ENCODE results near the gene TEX13A.
"Not testable (repeated sequence)": the region's sequence is repeated elsewhere in the genome, so short reads cannot be mapped to it uniquely, and the experiment has no call there.

Gene TEX13A, protein sequence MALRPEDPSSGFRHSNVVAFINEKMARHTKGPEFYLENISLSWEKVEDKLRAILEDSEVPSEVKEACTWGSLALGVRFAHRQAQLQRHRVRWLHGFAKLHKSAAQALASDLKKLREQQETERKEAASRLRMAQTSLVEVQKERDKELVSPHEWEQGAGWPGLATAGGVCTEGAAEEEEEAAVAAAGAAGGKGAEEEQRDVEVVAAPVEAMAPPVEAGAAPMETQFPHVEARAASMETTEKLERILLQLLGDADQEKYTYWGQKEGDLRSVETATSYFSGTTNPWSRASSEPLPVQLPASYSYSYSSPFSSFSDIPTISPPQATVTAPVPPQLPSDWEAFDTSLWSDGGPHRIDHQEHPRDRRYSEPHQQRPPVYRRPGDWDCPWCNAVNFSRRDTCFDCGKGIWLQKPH

DNA sequence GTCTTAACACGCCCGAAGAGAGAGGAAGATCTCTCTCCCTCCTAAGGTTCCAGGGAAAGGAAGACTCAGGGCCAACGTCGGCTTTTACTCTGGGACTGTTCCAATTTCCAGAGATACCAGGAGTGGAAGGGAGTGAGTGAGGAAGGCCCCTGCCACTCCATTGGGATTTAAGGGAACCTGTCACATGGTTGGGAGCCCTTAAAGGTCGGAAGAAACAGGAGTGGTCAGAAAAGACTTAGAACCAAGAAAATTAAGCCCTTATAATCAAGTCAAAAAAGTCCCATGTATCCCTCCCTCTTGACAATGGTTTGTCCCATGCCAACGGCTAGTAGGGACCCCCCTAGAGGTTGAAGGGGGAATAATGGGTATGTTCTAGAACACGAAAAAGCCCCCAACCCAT, at the start of gene TEX13A:
Gene TEX13A (minus strand): TSS at position 59 of the 400 bp plus-strand sequence. CDS start 297 bp downstream, outside the sequence.
- no peak for DNase-seq (ENCODE audit: low read depth in 2 of 2)

DNA sequence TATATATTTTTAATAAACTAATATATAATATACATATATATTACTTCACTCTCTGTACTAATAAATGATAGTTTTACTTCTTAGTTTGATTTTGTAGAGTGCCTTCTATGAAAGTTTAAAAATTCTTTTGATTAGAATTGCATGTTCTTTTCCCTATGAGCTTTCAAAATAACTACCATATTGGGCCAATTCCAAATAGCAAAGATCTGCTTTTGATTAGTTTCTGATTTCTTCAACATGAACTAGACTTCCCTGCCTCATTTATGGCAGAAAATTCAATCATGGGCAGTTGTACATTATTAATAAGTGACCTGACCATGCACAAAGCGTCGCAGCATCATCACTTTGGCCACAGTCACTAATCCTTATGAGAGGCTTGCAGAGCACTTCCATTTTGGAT, 48.9 kb upstream of the TEX13A start:
- no peak for DNase-seq (ENCODE audit: low read depth in 2 of 2)

DNA sequence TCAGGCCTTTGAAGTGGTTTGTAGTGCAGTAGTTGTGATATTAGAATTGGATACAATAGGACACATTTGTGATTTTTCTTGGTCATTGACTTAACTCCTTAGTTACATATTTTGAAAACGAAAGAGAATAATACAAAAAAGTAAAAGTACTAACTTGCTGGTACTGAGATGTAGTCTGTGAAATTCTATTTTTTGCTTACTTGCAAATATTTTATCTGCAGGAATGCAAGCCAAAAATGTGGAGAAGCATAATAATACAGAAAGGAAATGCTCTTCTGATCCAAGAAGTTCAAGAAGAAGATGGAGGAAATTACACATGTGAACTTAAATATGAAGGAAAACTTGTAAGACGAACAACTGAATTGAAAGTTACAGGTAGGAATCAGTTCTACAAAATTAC, 46.7 kb upstream of the TEX13A start:
- no peak for DNase-seq (ENCODE audit: low read depth in 2 of 2)

DNA sequence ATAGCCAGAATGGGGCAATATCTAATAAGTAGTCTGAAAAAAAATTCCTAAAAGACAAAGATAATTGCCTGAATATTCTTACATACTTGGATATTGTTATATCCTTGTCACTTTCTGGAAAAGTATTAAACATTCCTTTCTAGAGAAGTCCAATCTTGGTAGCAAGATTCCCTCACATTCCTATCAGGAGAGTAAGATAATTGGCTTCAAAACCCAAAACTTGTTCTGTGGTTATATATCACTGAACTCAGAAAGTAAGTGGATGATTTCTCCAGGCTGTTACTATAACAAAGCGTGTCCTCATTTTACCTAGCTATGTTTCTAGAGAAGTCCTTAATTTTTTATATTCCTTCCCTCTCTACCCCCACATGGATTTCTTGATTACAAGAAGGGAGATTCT, 46.0 kb upstream of the TEX13A start:
- DNase-seq (ENCODE audit: low read depth in 2 of 2), result no peak

DNA sequence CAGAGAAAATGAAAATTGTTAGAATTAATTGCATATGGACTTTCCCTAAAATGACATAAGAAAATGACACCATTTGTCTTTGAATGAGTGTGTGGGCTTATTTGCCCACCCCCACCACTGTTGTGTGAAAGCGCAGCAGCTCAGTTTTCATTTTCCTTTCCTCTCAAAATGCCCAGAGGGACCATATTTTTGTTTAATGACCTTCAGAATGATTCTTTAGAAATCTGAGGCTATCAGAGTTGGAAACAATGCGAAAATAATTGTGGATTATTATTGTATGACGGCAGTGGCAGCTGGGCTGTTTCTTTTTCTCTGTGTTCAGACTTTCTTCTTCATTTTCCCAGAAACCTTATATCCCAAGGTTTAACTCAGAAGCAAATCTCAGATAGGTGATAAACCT, 44.6 kb upstream of the TEX13A start:
- no peak for DNase-seq (ENCODE audit: low read depth in 2 of 2)

DNA sequence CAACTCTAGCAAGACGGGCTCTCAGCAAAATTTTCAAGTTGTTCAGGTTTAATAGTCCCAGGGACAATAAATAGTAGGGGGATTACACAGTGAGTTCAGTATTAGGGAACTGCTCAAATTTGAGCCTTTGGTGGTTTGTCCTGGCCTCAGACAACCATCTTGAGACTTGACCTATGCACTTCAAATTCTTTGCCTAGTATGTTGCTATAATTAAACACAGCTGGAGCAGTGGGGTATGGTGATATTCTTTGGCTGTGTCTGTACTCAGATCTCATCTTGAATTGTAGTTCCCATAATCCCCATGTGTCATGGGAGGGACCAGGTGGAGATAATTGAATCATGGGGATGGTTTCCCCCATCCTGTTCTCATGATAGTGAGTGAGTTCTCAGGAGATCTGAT, 43.3 kb upstream of the TEX13A start:
- DNase-seq (ENCODE audit: low read depth in 2 of 2), result no peak

DNA sequence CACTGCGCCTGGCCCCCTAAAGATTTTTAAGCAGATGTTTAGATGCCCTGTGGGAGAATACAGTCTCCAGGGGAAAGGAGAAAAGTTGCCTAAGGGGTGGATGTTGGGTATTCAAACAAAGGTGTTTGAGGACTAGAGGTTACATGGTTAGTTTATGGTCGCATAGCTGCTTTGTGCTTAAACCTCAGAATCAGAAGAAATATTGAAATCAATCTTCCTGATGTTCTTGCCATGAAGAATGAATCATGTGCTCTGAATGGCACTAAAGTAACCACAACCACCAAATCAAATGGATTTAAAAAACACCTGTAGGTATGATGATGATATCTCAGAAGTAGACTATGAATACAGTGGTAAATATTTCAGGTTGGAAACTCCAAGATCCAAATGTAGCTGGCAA, 42.7 kb upstream of the TEX13A start:
- no peak for DNase-seq (ENCODE audit: low read depth in 2 of 2)

DNA sequence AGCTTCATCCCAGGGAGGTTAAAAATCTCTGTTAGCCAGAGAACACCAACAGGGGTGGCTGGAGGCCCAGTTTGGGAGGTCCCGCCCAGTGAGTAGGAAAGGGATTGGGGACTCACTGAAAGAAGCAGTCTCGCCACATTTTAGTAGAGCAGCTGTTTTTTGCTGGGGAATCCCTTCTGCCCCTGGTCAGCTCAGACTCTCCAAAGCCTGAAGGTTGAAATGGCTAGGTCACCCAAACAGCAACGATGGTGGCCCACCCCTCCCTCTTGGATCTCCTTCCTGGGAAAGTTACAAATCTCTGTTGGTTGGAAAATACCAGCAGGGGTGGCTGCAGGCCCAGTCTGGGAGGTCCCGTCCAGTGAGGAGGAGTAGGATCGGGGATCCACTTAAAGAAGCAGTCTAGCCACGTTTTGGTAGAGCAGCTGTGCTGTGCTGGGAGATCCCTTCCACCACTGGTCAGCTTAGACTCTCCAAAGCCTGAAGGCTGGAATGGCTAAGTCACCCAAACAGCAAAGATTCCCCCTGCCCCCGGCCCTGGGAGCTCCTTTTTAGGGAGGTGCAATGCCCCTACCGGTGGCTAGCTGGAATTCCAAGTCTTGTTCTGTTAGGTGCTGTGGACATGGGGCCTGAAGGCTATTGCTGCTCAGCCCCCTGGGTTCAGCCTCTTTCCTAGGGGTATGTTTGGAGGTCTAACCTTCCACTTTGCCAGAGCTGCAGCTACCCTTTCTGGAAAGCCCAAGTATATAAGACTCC, 40.0 kb upstream of the TEX13A start:
- DNase-seq (ENCODE audit: low read depth in 2 of 2), result no peak

DNA sequence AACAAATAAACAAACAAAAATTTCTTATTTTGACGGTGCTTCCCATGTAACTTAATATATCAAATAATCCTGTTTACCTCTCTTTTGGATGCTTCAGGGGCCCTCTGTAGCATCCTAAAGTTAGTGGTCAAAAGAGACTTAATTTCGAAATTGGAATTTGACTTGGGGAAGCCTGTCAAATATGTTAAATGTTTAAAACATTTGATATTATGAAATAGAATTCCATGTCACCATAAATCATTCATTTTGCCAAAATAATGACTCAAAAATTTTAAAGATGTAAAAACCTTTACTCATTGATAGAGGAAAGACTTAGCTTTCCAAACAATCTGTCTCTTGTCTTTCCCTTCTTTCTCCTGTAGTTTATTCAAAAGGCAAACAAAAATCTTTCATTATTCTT, 20.6 kb upstream of the TEX13A start:
- DNase-seq (ENCODE audit: low read depth in 2 of 2), result no peak

DNA sequence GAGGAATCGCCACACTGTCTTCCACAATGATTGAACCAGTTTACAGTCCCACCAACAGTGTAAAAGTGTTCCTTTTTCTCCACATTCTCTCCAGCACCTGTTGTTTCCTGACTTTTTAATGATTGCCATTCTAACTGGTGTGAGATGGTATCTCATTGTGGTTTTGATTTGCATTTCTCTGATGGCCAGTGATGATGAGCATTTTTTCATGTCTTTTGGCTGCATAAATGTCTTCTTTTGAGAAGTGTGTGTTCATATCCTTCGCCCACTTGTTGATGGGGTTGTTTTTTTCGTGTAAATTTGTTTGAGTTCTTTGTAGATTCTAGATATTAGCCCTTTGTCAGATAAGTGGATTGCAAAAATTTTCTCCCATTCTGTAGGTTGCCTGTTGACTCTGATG, 16.9 kb upstream of the TEX13A start:
- DNase-seq (ENCODE audit: low read depth in 2 of 2), result not testable (repeated sequence)

DNA sequence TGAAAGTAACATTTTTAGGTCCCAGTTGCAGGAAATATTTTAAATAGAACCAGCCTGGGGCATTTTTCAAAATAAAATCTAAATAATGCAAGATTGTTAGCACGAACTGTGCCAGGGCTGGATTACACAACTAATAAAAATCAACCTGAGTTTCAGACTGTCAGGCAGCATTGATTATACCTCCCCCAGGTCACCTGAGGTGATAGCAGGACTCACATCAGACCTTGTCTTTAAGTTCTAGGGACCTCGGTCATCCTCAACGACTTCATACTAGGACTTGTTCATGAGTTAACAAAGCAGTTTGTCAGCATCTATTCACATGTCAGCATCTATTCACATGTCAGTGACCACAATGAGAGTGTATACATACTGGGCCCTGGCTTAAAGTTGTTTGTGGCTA, 8.7 kb upstream of the TEX13A start:
- no peak for DNase-seq (ENCODE audit: low read depth in 2 of 2)

DNA sequence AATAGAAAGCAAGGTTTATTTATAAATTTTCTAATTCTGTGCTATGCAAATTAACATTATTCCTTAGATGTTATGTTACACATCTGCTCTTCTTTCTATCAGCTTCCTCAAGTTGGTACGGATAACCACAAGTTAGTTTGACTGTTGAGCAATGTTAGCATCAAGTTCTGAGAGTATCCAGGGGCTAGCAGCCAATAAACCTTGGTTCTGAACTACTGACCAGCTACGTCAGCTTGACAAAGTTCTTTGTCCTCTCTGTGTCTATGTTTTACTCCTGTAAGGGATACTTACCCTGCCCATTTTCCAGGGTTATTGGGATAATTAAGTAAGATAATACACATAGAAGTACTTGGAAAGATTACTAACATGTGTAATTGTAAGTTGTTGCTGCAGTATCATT, 8.1 kb upstream of the TEX13A start:
- DNase-seq (ENCODE audit: low read depth in 2 of 2), result no peak

DNA sequence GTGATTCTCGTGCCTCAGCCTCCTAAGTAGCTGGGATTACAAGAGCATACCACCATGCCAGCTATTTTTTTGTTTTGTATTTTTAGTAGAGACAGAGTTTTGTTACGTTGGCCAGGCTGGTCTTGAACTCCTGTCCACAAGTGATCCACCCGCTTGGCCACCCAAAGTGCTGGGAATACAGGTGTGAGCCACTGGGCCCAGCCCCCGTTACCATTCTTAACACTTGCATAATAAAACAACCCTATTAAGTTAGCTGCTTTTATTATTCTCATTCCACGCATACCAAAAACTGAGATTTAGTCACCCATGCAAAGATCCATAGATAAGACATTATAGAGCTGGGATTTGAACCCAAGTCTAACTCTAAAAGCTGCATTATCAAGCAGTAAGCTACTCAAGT, 6.0 kb upstream of the TEX13A start:
- no peak for DNase-seq (ENCODE audit: low read depth in 2 of 2)

DNA sequence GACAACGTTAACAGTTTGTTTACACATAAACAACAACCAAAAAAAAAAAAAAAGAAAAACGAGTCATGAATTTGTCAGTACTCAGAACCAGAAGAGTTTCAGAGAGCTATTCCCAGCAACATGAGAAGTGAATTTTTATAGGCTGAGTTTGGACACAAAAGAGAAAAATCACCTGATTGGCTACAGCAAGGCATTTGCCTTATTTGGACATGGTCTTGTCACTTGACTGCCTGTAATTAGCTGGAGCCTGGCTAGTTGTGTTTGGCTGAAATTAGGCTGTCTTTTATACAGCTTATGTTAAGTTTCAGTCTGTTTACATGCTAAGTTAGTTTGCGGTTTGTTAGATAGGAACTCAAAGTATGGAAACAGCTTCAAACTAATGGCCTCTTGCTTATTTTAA, 880 bp upstream of the TEX13A start:
- DNase-seq (ENCODE audit: low read depth in 2 of 2), result no peak

DNA sequence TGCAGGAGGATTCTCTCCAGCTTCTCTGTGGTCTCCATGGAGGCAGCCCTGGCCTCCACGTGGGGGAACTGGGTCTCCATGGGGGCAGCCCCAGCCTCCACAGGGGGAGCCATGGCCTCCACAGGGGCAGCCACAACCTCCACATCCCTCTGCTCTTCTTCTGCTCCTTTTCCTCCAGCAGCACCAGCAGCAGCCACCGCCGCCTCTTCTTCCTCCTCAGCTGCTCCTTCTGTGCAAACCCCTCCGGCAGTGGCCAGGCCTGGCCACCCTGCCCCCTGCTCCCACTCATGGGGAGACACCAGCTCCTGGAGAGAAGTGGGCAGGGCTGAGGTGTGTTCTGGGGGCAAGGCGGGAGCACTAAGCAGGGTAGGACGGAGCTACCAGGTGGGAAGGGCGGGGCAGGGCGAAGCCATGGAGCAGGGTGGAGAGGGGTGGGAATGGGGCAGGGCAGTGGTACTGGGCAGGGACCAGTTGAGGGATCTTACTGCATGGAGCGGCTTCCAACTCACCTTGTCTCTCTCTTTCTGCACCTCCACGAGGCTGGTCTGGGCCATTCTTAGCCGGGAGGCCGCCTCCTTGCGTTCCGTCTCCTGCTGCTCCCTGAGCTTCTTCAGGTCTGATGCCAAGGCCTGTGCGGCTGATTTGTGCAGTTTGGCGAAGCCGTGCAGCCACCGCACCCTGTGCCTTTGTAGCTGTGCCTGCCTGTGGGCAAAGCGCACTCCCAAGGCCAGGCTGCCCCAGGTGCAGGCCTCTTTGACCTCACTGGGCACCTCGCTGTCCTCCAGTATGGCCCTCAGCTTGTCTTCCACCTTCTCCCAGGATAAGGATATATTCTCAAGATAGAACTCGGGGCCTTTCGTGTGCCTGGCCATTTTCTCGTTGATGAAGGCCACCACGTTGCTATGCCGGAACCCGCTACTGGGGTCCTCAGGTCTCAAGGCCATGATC, 766 bp downstream of the TEX13A start:
- DNase-seq (ENCODE audit: low read depth in 2 of 2), result no peak

DNA sequence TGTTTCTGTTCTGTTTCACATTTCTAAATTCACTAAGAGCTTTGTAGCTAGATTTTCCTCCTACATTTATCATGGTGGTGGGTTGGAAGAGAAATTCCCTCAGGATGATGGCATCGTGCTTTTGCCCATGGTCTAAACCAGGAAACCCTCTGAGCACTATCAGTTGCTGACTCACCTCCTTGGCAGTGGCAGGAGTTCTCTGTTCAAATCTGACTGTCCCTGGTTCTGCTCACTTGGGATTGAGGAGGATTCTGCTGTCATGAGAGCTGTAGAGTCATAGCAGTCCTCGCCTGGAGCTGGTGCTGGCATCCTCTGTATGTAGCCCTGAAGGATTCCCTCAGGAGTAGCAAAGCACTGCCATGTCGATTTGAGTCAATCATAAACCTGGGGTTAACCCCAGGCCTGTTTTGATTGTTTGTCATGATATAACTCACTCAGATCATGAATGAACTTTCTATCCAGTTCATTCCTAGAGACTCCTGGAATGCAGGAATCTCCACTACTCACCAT, 9.4 kb downstream of the TEX13A start:
- no peak for DNase-seq (ENCODE audit: low read depth in 2 of 2)

DNA sequence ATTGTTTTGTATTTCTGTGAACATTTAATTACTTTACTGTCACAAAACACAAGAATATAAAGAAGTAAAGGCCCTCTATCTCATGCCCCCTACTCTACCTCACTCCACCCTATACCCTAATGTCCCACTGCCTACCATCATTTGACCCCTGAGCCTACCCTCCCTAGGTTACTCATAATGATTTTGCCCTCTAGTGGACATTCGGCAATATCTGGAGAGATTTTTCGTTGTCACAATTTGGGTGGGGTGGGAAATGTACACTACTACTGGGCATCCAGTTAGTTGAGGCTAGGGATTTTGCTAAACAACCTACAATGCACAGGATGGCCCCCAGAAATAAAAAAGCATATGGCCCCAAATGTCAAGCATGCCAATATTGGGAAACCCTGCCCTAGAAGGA, 10.2 kb downstream of the TEX13A start:
- no peak for DNase-seq (ENCODE audit: low read depth in 2 of 2)

DNA sequence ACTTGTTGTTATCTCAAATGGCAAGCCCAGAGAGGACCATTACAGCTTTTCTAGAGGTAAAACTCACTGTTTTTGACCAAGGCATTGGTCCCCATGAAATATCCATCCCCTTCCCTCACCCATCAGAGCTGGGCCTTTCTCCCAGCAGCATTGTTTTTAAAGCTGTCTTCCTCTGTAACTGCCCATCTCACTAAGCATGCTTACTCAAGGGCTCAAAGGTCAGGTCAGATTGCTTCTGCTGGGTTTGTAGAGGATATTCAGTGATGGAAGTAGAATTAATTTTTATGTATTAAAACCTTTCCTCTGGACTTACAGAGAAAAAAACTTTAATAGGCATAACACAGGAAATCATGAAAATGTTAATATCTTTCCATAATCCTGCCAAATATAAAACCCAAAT, 11.1 kb downstream of the TEX13A start:
- no peak for DNase-seq (ENCODE audit: low read depth in 2 of 2)

DNA sequence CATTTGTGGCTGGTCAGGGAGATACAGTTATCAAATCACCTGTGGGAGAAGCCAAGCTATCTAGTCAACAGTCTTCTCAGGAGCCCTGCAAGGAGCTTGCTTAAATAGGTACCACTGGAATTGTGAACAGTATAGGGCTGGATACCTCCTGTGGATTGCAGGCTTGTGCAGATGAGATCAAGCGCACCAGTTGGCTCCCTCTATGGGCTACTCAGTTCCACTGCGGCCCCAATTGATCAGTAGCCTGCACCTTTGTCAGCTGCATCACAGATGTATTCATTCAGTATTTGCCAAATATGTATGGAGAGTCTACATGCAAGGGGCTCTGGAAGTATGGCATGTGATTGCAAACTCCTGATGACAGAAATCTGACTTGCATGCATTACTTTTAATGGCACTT, 28.6 kb downstream of the TEX13A start:
- DNase-seq (ENCODE audit: low read depth in 2 of 2), result no peak

DNA sequence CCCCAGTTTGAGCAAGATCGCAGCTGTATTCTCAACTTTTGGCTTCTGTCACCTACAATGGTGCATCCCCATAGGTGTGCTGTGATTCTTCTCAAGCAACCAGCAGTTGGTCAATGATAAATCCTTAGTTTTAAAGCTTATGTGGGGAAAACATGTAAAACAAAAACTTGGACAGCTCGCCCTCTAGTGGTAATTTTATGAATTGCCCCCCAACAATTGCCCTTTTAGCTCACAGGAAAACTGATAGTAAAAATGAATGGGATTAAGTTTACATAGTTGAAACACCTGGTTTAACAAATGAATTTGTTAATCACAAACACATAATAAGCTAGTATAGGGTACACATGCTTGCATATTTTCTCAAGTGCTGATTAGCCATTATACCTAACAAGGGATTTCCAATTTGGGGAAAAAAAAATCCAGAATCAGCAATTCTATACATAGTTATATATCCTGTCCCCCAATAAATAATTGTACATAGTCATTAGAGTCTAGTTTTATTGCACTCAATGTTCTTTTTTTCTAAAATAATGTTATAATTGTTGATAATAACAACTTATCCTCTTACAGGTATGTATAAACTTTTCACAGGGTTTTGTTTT, 30.1 kb downstream of the TEX13A start:
- DNase-seq (ENCODE audit: low read depth in 2 of 2), result peak in 1 of 2 donors; percentile 19

DNA sequence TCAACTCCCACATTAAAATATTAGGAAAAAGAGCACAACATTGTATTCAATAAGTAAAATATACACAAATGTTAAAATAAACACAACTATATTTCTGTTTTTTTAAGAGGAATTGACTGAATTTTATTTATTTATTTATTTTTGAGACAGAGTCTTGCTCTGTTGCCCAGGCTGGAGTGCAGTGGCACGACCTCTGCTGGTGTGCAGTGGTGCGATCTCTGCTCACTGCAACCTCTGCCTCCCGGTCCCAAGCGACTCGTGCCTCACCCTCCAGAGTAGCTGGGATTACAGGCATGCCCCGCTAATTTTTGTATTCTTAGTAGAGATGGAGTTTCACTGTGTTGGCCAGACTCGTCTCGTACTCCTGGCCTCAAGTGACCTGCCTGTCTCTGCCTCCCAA, 31.4 kb downstream of the TEX13A start:
- DNase-seq (ENCODE audit: low read depth in 2 of 2), result no peak

DNA sequence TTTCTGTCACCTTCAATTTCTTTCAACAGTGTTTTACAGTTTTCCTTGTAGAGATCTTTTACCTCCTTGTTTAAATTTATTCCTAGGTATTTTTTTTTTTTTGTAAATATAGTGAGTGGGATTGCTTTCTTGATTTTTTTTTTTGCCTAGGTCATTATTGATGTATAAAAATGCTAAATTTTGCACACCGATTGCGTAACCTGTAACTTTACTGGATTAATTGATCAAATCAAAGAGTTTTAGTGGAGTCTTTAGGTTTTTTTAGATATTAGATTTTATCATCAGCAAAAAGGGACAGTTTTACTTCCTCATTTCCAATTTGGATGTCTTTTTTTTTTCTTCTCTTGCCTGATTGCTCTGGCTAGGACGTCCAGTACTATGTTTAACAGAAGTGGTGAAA, 40.9 kb downstream of the TEX13A start:
- no peak for DNase-seq (ENCODE audit: low read depth in 2 of 2)

Data from activated CD4-positive, alpha-beta T cell treated with anti-CD3 and anti-CD28 coated beads for 24 hours (primary cell).